Astrocyte of the hippocampus (primary cell): ENCODE measurements around the gene VPS29.

Source experiments
- DNase-seq: peaks from one replicate; pipeline ENCODE4 v3.0.0; 2011; ENCODE audit warnings: low read depth, low spot score

Gene VPS29

DNA sequence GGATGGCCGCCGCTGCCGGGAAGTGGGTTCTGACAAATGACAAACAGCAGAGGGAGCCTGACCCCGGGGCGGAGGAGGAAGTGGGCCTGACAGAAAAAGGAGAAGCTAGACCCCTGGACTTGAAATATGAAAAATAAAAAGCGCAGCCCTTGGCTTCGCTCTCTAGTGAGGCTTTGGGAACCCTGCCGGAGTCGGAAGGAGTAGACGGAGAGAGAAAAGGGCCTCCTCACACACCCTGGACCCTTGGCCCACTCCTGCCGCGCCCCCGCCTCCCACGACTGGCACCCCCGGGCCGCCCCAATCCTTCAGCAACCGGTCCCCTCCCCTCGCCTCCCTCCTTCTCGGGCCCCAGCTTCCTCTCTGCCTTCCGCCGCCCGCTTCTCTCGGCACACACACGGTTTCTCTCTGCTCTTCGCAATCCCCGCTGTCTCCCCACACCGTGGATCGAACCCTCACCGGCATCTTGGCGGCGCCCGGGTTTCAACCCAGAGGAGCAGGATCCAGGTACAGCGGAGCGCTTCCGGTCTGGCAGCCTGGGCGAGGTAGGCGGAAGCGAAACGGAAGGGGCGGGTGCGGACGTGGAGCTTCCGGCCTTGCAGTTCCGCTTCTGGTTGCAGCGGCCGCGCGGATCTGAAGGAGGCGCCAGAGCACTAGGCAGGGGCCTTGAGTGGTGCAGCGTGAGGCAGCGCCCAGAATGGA, 52.0 kb downstream of the VPS29 start, which contains the start of gene ARPC3:
ARPC3 (minus strand) TSS at position 539 of the 699 bp plus-strand sequence; CDS start at position 462, 77 bp downstream.
- DNase-seq = peak; percentile 97

- DNase-seq = peak; percentile 12
Measured at GRCh38 chr12:110444455-110444854, 57.5 kb downstream of the VPS29 start.
